Endometrium (tissue), 2 donors: ENCODE measurements around the gene DKKL1.
"Not testable (repeated sequence)": the region's sequence is repeated elsewhere in the genome, so short reads cannot be mapped to it uniquely, and the experiment has no call there.

Source experiments
- FAIRE-seq: peaks from 2 replicates; lab custom pipeline; 2012; peaks lifted over from hg19 to GRCh38; lab: Jason Lieb, UNC
- donor health status: control.
- donor health status: control.

The DKKL1 gene

GRCh38 chr19:49363268-49364082, at the start of gene DKKL1:
TSS of gene DKKL1 (plus strand) at chr19:49363877. CDS start at chr19:49363999, 122 bp downstream.
- peak; percentile 98 for FAIRE-seq

- FAIRE-seq: no peak
These were observed 48.6 kb upstream of the DKKL1 start for GRCh38 chr19:49315111-49315510.

GRCh38 chr19:49316284-49316683, 47.4 kb upstream of the DKKL1 start:
- no peak for FAIRE-seq

GRCh38 chr19:49318296-49318695, 45.4 kb upstream of the DKKL1 start:
- no peak for FAIRE-seq

- no peak for FAIRE-seq
These were observed 38.7 kb upstream of the DKKL1 start, which contains the start of gene SLC6A16 for GRCh38 chr19:49324801-49325576. TSS of gene SLC6A16 (minus strand) at chr19:49325191. CDS start at chr19:49311347, 13,844 bp downstream.

- FAIRE-seq: not testable (repeated sequence)
These were observed 37.9 kb upstream of the DKKL1 start for GRCh38 chr19:49325756-49326155.

GRCh38 chr19:49326165-49326704, 37.4 kb upstream of the DKKL1 start:
- FAIRE-seq: no peak

- FAIRE-seq: no peak
These were observed 35.7 kb upstream of the DKKL1 start for GRCh38 chr19:49327878-49328544.

GRCh38 chr19:49328741-49329140, 34.9 kb upstream of the DKKL1 start:
- FAIRE-seq: no peak

- FAIRE-seq: not testable (repeated sequence)
These were observed 32.5 kb upstream of the DKKL1 start for GRCh38 chr19:49331187-49331586.

- FAIRE-seq: no peak
These were observed 32.0 kb upstream of the DKKL1 start for GRCh38 chr19:49331616-49332055.

GRCh38 chr19:49332691-49333417, 30.8 kb upstream of the DKKL1 start:
- not testable (repeated sequence) for FAIRE-seq

GRCh38 chr19:49333418-49333805, 30.3 kb upstream of the DKKL1 start:
- FAIRE-seq: no peak

- no peak for FAIRE-seq
These were observed 29.8 kb upstream of the DKKL1 start for GRCh38 chr19:49333811-49334288.

GRCh38 chr19:49335071-49335783, 28.4 kb upstream of the DKKL1 start, which contains the start of gene CD37:
TSS of gene CD37 (plus strand) at chr19:49335406. CDS start at chr19:49335541, 135 bp downstream.
- no peak for FAIRE-seq

- FAIRE-seq: no peak
These were observed 27.7 kb upstream of the DKKL1 start for GRCh38 chr19:49335784-49336481.

GRCh38 chr19:49336482-49337266, 27.0 kb upstream of the DKKL1 start:
- FAIRE-seq: no peak

- FAIRE-seq: no peak
These were observed 26.2 kb upstream of the DKKL1 start for GRCh38 chr19:49337267-49338022.
